Liver (tissue), 9 donors: Measurements from ENCODE around the gene SLIT3. TPM values are rescaled to one million over a fixed set of nuclear protein-coding genes. Genes with fewer than 3 reads are reported as not detected.

Source experiments
- DNase-seq: peaks from one replicate; pipeline ENCODE4 v3.0.0-alpha.2; 2017; ENCODE audit warnings: low spot score
- H3K27ac ChIP-seq, 2 donors: one replicate each; pipeline ENCODE4 v1.7.0; 2013; ENCODE audit warnings: inconsistent platforms in 2 of 2, low read length in 2 of 2, control low read depth in 1 of 2, low read depth in 1 of 2, mild to moderate bottlenecking in 1 of 2
- H3K27me3 ChIP-seq, 4 donors: one replicate each; pipeline versions ENCODE4 v1.6.1 to v1.7.0; 2013; ENCODE audit warnings: low read length in 3 of 4, inconsistent platforms in 1 of 4, mild to moderate bottlenecking in 1 of 4, moderate library complexity in 1 of 4; ENCODE audit not compliant: control insufficient read depth in 4 of 4, insufficient read depth in 4 of 4
- H3K36me3 ChIP-seq, 4 donors: one replicate each; pipeline versions ENCODE4 v1.6.1 to v1.7.0; 2013; ENCODE audit warnings: low read length in 3 of 4, mild to moderate bottlenecking in 3 of 4, low read depth in 1 of 4, moderate library complexity in 1 of 4; ENCODE audit not compliant: control insufficient read depth in 4 of 4, insufficient read depth in 3 of 4
- H3K4me1 ChIP-seq, 4 donors: one replicate each; pipeline versions ENCODE4 v1.6.1 to v1.7.0; 2013; ENCODE audit warnings: low read length in 3 of 4, mild to moderate bottlenecking in 3 of 4, moderate library complexity in 1 of 4; ENCODE audit not compliant: control insufficient read depth in 4 of 4, insufficient read depth in 4 of 4
- H3K4me3 ChIP-seq, 3 donors: one replicate each; pipeline versions ENCODE4 v1.6.1 to v1.7.0; 2013; ENCODE audit warnings: low read length in 3 of 3, control low read depth in 1 of 3, low read depth in 1 of 3, mild to moderate bottlenecking in 1 of 3
- H3K9ac ChIP-seq, 2 donors: one replicate each; pipeline ENCODE4 v1.7.0; 2013; ENCODE audit warnings: low read length in 2 of 2, mild to moderate bottlenecking in 2 of 2, moderate library complexity in 2 of 2, control low read depth in 1 of 2, low read depth in 1 of 2
- H3K9me3 ChIP-seq, 4 donors: one replicate each; pipeline versions ENCODE4 v1.6.1 to v1.7.0; 2013; ENCODE audit warnings: low read length in 3 of 4; ENCODE audit not compliant: control insufficient read depth in 4 of 4
- EGR1 ChIP-seq, 2 donors: IDR thresholded peaks; 2 replicates each; pipeline ENCODE4 v1.6.1; 2016 to 2018; ENCODE audit warnings: antibody characterized with exemption in 2 of 2, low read depth in 2 of 2
- FOXA1 ChIP-seq: IDR thresholded peaks from 2 replicates; pipeline ENCODE4 v1.6.1; 2016; ENCODE audit warnings: antibody characterized with exemption
- GABPA ChIP-seq, 2 donors: IDR thresholded peaks in 1 of 2; conservative IDR thresholded peaks in 1 of 2; 2 replicates each; pipeline ENCODE4 v1.6.1; 2016; ENCODE audit warnings: antibody characterized with exemption in 2 of 2, mild to moderate bottlenecking in 1 of 2, moderate library complexity in 1 of 2
- HNF4G ChIP-seq: IDR thresholded peaks from 2 replicates; pipeline ENCODE4 v1.6.1; 2016; ENCODE audit warnings: antibody characterized with exemption
- NR2F2 ChIP-seq: IDR thresholded peaks from 2 replicates; pipeline ENCODE4 v1.6.1; 2016; ENCODE audit warnings: antibody characterized with exemption
- RAD21 ChIP-seq, 2 donors: IDR thresholded peaks; 2 replicates each; pipeline ENCODE4 v1.6.1; 2016; ENCODE audit warnings: antibody characterized with exemption in 2 of 2, mild to moderate bottlenecking in 2 of 2
- YY1 ChIP-seq: IDR thresholded peaks from 2 replicates; pipeline ENCODE4 v1.6.1; 2016; ENCODE audit warnings: antibody characterized with exemption, mild to moderate bottlenecking
- WGBS: extraction: QIAGEN DNeasy Blood & Tissue Kit; methylation state at CpG from one replicate; pipeline ENCODE4 v1.1.7; 2013; 5-methylcytosine and 5-hydroxymethylcytosine counted together
- polyA plus RNA-seq, 2 donors: library from polyadenylated mRNA; stranded (reverse) in 1 of 2; unstranded in 1 of 2; fragments of 200-250 nt in 1 of 2; fragments of >200 nt in 1 of 2; fragmentation: Nextera tagmentation in 1 of 2; extraction: Ambion mirVana in 1 of 2; gene quantifications; one replicate each; pipeline versions ENCODE4 v1.2.1 to v1.2.3, GENCODE V29; 2013 to 2015
- total RNA-seq, 2 donors: library from RNA; depleted of rRNA; stranded (reverse); fragments of >200 nt; gene quantifications; one replicate each; pipeline ENCODE4 v1.2.3, GENCODE V29; 2014
- TF ChIP-seq, protein P1 (sequence below): IDR thresholded peaks from 2 replicates; pipeline ENCODE4 v1.6.1; 2016; ENCODE audit warnings: antibody characterized with exemption
- TF ChIP-seq, protein P2 (sequence below): fragments of 150-350 bp; IDR thresholded peaks from 2 replicates; pipeline ENCODE4 v1.5.1; 2017; ENCODE audit warnings: improper control_type of control experiment, low read depth, low read length; ENCODE audit not compliant: missing input control
- TF ChIP-seq, protein P3 (sequence below): IDR thresholded peaks from 2 replicates; pipeline ENCODE4 v1.6.1; 2016; ENCODE audit warnings: antibody characterized with exemption
- TF ChIP-seq, protein P4 (sequence below): IDR thresholded peaks from 2 replicates; pipeline ENCODE4 v1.6.1; 2016; ENCODE audit warnings: antibody characterized with exemption, mild to moderate bottlenecking
- donor health status: healthy.
- donor health status: healthy.
- donor health status: healthy.
- donor health status: healthy.
- donor health status: healthy.

The SLIT3 gene
- total and polyA plus RNA-seq, 4 donors: 0.61 to 1.3 (median 0.91) TPM

GRCh38 chr5:168696611-168697010, 604.3 kb downstream of the SLIT3 start:
- H3K9me3 ChIP-seq: no peaks in the 10 kb centered on the region
- TF ChIP-seq NR2F2: peak; percentile 20
- TF ChIP-seq, protein P1, sequence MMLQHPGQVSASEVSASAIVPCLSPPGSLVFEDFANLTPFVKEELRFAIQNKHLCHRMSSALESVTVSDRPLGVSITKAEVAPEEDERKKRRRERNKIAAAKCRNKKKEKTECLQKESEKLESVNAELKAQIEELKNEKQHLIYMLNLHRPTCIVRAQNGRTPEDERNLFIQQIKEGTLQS: no peak
- TF ChIP-seq GABPA (IDR thresholded peaks at IDR 0.05 in 1 of 2, conservative IDR thresholded peaks at IDR 0.05 in 1 of 2): no peak
- TF ChIP-seq YY1: no peak
- no peak for DNase-seq
- H3K4me3 ChIP-seq: no peak overlapping the region
- H3K9ac ChIP-seq: no peak overlapping the region
- H3K27ac ChIP-seq: no peak overlapping the region
- 75% methylated on average over 2 of the region's 2 CpGs for WGBS
- no peaks in the 10 kb centered on the region for H3K36me3 ChIP-seq
- no peaks in the 10 kb centered on the region for H3K27me3 ChIP-seq
- no peaks in the 10 kb centered on the region for H3K4me1 ChIP-seq

GRCh38 chr5:168695301-168695835, 605.6 kb downstream of the SLIT3 start:
- WGBS: 91% methylated on average over 5 of the region's 5 CpGs
- no peak for DNase-seq
- no peaks in the 10 kb centered on the region for H3K27me3 ChIP-seq

More at GRCh38 chr5:168695301-168695835, 605.6 kb downstream of the SLIT3 start:
- H3K4me1 ChIP-seq: no peaks in the 10 kb centered on the region
- H3K36me3 ChIP-seq: no peaks in the 10 kb centered on the region
- no peak overlapping the region for H3K4me3 ChIP-seq
- no peaks in the 10 kb centered on the region for H3K9me3 ChIP-seq
- TF ChIP-seq, protein P1: no peak
- TF ChIP-seq, protein P2, sequence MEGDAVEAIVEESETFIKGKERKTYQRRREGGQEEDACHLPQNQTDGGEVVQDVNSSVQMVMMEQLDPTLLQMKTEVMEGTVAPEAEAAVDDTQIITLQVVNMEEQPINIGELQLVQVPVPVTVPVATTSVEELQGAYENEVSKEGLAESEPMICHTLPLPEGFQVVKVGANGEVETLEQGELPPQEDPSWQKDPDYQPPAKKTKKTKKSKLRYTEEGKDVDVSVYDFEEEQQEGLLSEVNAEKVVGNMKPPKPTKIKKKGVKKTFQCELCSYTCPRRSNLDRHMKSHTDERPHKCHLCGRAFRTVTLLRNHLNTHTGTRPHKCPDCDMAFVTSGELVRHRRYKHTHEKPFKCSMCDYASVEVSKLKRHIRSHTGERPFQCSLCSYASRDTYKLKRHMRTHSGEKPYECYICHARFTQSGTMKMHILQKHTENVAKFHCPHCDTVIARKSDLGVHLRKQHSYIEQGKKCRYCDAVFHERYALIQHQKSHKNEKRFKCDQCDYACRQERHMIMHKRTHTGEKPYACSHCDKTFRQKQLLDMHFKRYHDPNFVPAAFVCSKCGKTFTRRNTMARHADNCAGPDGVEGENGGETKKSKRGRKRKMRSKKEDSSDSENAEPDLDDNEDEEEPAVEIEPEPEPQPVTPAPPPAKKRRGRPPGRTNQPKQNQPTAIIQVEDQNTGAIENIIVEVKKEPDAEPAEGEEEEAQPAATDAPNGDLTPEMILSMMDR: no peak
- TF ChIP-seq EGR1 (IDR thresholded peaks at IDR 0.05; ENCODE audit: low read depth in 2 of 2) (no peak), HNF4G (no peak), FOXA1 (no peak), GABPA (IDR thresholded peaks at IDR 0.05 in 1 of 2, conservative IDR thresholded peaks at IDR 0.05 in 1 of 2) (no peak), RAD21 (IDR thresholded peaks at IDR 0.05) (no peak), NR2F2 (no peak)
- TF ChIP-seq, protein P3, sequence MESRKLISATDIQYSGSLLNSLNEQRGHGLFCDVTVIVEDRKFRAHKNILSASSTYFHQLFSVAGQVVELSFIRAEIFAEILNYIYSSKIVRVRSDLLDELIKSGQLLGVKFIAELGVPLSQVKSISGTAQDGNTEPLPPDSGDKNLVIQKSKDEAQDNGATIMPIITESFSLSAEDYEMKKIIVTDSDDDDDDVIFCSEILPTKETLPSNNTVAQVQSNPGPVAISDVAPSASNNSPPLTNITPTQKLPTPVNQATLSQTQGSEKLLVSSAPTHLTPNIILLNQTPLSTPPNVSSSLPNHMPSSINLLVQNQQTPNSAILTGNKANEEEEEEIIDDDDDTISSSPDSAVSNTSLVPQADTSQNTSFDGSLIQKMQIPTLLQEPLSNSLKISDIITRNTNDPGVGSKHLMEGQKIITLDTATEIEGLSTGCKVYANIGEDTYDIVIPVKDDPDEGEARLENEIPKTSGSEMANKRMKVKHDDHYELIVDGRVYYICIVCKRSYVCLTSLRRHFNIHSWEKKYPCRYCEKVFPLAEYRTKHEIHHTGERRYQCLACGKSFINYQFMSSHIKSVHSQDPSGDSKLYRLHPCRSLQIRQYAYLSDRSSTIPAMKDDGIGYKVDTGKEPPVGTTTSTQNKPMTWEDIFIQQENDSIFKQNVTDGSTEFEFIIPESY: no peak
- TF ChIP-seq, protein P4, sequence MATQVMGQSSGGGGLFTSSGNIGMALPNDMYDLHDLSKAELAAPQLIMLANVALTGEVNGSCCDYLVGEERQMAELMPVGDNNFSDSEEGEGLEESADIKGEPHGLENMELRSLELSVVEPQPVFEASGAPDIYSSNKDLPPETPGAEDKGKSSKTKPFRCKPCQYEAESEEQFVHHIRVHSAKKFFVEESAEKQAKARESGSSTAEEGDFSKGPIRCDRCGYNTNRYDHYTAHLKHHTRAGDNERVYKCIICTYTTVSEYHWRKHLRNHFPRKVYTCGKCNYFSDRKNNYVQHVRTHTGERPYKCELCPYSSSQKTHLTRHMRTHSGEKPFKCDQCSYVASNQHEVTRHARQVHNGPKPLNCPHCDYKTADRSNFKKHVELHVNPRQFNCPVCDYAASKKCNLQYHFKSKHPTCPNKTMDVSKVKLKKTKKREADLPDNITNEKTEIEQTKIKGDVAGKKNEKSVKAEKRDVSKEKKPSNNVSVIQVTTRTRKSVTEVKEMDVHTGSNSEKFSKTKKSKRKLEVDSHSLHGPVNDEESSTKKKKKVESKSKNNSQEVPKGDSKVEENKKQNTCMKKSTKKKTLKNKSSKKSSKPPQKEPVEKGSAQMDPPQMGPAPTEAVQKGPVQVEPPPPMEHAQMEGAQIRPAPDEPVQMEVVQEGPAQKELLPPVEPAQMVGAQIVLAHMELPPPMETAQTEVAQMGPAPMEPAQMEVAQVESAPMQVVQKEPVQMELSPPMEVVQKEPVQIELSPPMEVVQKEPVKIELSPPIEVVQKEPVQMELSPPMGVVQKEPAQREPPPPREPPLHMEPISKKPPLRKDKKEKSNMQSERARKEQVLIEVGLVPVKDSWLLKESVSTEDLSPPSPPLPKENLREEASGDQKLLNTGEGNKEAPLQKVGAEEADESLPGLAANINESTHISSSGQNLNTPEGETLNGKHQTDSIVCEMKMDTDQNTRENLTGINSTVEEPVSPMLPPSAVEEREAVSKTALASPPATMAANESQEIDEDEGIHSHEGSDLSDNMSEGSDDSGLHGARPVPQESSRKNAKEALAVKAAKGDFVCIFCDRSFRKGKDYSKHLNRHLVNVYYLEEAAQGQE: no peak
- H3K9ac ChIP-seq: no peak overlapping the region
- H3K27ac ChIP-seq: no peak overlapping the region
